Stimulated activated CD8-positive, alpha-beta memory T cell treated with anti-CD3 and anti-CD28 coated beads, Interleukin-7, amount 100 ng/mL, for 24 hours (primary cell): ENCODE data around the gene DNASE1.
A peak's percentile ranks its signal among the peaks of the same experiment; 100 is the strongest.
"Not testable (repeated sequence)": the region's sequence is repeated elsewhere in the genome, so short reads cannot be mapped to it uniquely, and the experiment has no call there.

Source experiments
- DNase-seq: peaks from one replicate; pipeline ENCODE4 v3.0.0-alpha.2; 2020; ENCODE audit warnings: low read depth

Gene DNASE1

GRCh38 chr16:3654249-3654991 is at the start of gene DNASE1:
Gene DNASE1 (plus strand): TSS chr16:3654691. CDS start chr16:3655374, 683 bp downstream.
- peak; percentile 34 for DNase-seq

- no peak for DNase-seq
Observed at GRCh38 chr16:3606441-3606840, 48.0 kb upstream of the DNASE1 start.

GRCh38 chr16:3607161-3607560 is 47.3 kb upstream of the DNASE1 start:
- no peak for DNase-seq

GRCh38 chr16:3607634-3608033 is 46.9 kb upstream of the DNASE1 start:
- no peak for DNase-seq

- no peak for DNase-seq
Observed at GRCh38 chr16:3608069-3608468, 46.4 kb upstream of the DNASE1 start.

- DNase-seq = not testable (repeated sequence)
Observed at GRCh38 chr16:3608976-3609375, 45.5 kb upstream of the DNASE1 start.

- DNase-seq = no peak
Observed at GRCh38 chr16:3609895-3610697, 44.4 kb upstream of the DNASE1 start.

- no peak for DNase-seq
Observed at GRCh38 chr16:3610698-3611145, 43.8 kb upstream of the DNASE1 start.

- DNase-seq = peak; percentile 69
Observed at GRCh38 chr16:3611146-3611975, 43.1 kb upstream of the DNASE1 start, which contains the start of gene SLX4. Gene SLX4 (minus strand): TSS chr16:3611606. CDS start chr16:3608964, 2,642 bp downstream.

GRCh38 chr16:3612510-3613466 is 41.7 kb upstream of the DNASE1 start:
- no peak for DNase-seq

- DNase-seq = no peak
Observed at GRCh38 chr16:3618769-3619141, 35.7 kb upstream of the DNASE1 start.

GRCh38 chr16:3623642-3624041 is 30.8 kb upstream of the DNASE1 start:
- DNase-seq = no peak

- DNase-seq = no peak
Observed at GRCh38 chr16:3625331-3625730, 29.2 kb upstream of the DNASE1 start.

GRCh38 chr16:3625911-3626732 is 28.4 kb upstream of the DNASE1 start:
- no peak for DNase-seq

- no peak for DNase-seq
Observed at GRCh38 chr16:3637371-3637923, 17.0 kb upstream of the DNASE1 start.

- no peak for DNase-seq
Observed at GRCh38 chr16:3638916-3639644, 15.4 kb upstream of the DNASE1 start.

GRCh38 chr16:3640207-3640606 is 14.3 kb upstream of the DNASE1 start:
- DNase-seq = no peak

GRCh38 chr16:3640632-3641501 is 13.6 kb upstream of the DNASE1 start:
- no peak for DNase-seq
